GM19238 (cell line): Measurements from ENCODE around the gene CRTAC1.
A peak's percentile ranks its signal among the peaks of the same experiment; 100 is the strongest.

ENCODE experiments used
- DNase-seq: peaks from one replicate; pipeline ENCODE4 v3.0.0; 2011; ENCODE audit warnings: low spot score; ENCODE audit not compliant: insufficient read length

The CRTAC1 gene

DNA sequence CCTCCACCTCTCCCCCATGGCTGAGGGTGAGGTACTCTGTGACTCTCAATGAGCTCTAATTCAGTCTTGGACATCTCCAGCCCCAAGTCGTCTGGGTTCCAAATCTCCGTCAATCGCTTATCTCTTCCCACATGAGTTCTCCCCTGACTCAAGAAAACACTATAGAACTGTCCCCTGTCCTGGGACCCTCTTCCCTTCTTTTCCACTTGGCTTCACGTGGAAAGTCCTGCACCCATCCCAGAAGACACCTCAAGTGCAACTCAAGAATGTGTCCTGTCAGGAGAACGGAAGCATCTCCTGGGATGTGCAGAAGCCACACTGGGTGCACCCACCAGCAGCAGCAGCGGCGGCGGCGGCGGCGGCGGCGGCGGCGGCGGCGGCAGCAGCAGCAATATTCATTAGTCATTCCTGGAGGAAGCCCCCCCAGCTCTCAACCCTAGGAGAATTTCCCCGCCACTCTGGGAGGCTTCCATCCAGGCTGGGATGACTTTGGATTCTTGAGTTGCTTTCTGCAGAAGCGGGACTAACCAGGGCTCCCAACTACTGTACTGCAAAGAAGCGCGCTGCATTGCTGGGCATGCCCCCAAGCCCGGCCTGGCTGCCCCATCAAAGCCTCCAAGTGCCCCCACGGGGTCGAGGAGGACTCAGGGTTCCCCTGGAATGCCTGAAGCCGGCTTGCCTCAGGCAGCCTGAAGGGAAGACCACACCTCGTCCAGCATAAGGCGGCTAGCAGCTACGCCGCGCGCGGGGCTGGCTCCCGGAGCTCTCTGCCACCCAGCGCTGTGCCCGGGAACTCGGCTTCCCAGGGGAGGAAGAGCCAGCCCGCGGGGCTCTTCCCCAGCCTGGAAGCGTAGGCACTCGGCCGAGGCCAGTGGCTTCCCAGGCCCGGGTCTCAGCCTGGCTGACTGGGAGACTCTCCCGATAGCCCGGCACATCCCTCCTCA, 1.0 kb downstream of the CRTAC1 start:
- no peak for DNase-seq

DNA sequence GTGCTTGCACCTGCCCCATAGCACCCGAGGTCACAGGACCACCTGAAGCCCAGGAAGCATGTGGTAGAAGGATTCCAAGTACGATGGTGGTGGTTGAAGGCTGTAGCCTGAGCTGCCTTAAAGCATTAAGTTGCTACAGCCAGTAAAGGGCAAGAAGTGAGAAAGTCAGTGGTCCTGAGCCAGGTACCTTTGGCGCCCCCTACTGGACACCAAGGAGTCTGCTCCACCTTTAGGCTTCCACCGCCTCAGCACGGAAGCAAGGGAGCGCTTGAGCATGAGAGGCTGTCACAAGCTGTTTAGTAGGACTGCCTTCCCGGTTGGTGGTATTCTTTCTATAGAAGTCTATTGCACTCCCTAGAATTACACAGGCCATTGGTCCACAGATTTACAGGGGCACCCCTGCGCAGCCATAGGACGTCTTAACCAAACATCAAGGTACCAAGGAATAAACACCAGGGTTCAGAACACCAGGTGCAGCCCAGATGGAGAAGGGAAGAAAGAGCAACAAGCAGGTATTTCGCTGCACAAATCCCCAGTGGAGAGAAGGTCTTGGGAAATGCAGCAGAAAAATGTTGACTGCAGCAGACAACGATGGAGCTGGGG, 2.2 kb downstream of the CRTAC1 start:
- peak; percentile 64 for DNase-seq

DNA sequence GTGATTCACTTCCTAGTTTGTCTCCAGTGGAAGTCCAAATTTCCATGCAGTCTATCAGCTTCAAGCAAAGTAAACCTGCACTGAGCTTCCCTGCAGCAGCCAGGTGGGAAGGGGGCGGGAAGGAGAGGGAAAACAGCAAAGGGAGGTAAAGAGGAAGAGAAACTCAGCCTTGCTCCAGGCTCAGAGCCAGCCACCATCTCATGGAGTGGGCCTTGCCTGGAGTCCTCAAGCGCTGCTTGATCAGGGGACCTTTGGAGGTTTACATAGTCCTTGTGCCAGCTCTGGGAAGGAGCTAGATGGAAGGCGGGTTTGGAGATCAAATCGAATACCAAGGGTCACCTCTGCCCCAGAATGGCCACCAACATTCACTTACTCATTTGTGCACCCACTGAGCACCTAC, 7.4 kb downstream of the CRTAC1 start:
- no peak for DNase-seq

DNA sequence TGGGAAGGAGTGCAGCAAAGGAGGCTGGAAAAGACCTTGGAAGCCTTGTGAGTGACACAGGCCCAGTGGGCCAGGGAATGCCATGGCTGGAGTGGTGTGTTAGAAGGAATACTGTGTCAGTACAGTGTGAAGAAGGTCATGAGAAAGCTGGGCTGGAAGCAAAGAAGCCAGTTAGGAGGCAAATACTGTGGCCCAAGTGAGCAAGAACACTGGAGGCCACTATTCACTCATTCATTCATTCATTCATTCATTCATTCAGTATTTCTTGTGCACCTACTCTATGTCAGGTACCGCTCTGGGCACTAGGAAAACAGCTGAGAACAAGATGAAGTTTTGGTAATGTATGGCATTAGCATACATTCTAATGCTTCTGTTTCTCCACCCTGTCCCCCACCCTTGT, 9.6 kb downstream of the CRTAC1 start:
- DNase-seq, result no peak

DNA sequence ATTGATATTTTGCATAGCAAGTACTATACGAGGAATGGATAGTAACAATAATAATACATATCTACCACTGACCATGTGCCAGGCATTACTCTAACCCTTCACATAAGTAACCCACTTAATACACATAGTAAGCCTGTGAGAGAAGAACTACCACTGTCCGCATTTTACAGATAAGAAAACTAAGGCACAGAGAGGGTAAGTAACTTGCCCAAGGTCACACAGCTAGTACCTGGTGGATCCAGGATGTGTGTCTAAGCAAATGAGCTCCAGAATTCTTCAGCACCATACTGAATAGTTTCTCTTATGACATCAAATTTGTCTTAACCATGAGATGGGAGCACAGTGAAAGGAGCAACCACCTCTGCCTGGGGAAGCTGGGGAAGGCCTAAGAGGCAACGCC, 10.2 kb downstream of the CRTAC1 start:
- DNase-seq, result no peak

DNA sequence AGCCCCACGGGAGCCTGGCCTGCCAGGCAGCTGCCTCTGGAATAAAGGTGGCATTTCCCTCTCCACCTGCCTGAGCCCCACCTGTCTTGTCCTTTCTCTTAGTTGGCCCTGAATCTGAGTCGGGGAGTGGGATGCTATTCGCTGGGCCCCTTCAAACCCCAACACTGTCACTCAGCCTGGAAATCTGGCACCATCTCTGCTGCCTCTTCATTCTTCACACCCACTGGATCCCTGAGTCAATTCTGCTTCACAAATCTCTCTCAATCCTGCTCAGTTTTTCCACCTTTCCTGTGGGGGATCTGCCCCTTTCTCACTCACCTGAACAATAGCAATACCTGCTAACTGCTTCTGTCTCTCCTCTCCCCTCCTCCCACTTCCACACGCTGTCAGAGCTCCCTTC, 10.6 kb downstream of the CRTAC1 start:
- no peak for DNase-seq

DNA sequence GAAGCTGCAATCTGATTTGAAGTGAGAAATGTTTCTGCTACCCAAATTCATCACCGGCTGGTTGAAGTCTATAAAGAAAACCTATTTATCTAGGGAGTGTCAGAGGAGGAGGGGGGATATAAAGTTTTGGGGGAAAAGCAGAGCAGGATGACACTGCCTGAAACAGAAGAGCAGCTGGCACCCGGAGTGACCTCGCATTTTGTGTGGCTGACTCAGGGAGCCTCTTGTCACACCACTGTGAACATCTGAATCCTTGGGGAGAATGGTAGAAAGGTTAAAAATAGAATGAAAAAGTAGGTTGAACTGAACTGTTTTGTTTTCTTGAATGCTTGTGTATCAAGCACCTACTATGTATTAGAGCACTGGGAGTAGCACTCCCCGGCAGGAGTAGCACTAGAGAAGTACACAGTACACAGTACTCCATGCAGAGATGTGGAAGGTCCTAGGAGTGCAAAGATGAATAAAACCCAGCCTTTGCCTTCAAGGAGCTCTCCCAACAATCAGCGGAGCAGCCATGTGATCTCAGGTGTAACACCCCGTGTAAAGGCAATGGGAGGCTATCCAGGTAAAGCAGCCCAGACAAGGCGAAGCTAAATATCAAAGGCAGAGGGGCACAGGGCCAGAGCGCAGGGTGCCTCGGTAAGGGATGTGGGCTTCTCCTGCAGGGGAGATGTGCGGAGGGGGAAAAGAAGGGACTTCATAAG, 13.5 kb downstream of the CRTAC1 start:
- no peak for DNase-seq

DNA sequence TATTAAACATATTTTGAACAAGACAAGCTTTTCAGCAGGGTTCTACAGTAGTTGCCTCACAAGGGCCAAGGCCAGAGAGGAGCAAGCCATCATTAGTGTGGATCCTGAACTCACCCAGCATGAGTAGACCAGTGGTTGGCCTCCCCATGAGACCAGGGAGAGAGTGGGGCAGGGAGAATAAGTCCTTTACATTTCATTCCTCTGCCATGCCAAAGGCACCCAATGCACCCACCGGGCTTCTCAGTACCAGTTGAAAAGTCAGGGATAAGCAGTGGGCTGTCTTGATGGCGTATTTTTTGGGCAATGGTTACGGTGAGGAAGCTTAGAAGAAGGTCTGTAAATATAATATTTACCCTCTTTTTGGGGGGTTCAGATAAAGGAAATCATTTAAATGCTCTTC, 16.6 kb downstream of the CRTAC1 start:
- DNase-seq, result no peak

DNA sequence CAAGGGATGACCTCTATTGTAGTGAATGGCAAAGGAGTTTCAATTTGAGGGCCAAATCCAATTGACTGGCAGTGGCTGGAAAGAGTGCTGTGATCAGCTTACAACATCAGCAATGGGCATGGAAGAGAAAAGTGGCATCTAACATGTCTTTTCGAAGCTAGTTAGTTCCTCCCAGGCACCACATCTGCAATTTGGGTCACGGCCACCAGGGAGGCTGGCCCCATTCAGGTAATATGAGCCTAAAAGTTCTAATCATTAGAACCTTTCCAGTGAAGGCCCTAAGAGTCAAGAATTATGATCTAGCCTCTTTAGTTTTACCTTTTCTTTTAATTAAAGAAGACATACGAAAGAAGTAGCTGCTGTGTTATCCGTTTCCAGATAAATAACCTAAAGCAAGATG, 17.3 kb downstream of the CRTAC1 start:
- no peak for DNase-seq

DNA sequence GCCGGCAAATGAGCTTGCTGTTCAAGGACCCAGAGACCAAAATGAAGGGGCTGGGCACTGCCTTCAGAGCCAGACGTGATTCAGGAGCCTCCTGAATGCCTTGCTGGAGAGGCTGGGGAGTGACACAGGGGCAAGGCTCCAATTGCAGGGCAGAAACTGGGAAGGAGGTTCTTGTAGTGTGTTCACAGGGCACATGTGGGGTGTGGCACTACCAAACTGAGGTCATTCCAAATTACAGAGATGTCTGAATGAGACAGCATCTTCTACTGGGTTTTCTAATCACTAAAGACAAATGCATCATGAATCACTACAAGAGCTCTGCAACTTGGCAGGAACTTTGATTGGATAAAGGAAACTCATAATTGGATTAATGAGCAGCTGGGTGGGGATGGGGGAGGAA, 17.8 kb downstream of the CRTAC1 start:
- no peak for DNase-seq

DNA sequence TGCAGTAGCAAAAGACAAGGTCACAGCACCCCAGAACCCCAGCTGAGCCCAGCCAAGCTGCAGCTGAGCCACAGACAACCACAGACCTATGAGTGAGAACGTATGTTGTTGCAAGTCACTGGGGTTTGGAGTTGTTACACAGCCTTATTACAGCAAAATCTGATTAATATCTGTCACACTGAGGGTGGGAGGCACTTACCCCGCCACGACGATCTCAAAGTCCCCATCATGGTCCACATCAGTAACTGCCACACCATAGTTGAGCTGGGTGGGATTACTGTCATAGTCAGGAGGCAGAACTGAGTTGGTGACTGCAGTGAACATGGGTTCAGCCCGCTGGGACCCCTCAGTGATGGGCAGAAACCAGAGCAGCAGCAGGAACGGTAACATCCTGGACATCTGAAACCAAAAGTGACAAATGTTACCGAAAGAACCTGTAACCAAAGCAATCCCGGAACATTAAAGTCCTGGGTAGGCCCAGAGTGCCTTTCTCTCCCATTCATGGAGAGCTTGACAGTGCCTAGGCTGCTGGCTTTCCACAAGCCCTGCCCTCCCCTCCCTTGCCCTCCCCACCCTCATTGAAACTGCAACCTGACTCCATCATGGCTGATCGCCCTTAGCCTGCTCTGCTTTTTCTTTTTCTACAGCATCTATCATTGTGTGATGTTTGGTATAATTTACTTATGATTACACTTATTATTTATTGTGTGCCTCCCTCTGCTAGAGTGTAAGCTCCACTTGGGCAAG, 19.3 kb downstream of the CRTAC1 start:
- no peak for DNase-seq

DNA sequence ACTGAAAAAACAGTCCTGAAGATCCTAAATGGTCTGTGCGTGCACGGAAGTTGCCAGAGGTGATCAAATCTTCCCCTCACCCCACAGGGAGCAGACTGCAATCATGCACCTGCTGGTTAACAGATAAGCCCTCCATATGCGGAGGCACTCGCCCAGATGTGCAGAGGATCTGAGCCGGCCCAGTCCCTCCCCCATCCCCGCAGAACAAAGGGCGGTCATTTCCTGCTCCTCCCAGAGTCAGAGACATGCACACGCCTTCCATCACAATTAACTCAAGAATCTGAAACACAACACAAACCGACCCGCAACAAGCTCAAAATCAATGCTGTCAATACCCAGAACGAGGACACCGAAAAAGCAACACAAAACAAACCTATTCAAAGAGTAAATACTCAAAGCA, 24.2 kb downstream of the CRTAC1 start:
- DNase-seq, result no peak

DNA sequence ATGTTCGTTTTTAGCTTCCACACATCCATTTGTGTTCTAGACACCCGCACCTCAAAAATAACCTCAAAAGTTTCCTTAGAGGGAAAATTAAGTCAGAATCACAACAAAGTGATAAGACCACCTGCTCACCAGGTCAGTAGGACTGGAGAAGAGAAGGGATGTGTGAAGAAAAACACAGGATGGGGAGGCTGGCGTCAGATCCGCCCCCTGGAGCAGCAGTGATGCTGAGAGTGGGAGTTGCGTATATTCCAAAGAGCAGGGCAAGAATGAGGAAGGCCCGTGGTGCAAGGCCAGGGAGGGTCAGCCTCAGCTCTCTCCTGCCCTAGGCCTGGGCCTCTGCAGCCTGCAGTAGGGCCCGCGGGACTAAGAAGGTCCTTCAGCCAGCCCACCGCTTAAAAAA, 28.7 kb downstream of the CRTAC1 start:
- no peak for DNase-seq

DNA sequence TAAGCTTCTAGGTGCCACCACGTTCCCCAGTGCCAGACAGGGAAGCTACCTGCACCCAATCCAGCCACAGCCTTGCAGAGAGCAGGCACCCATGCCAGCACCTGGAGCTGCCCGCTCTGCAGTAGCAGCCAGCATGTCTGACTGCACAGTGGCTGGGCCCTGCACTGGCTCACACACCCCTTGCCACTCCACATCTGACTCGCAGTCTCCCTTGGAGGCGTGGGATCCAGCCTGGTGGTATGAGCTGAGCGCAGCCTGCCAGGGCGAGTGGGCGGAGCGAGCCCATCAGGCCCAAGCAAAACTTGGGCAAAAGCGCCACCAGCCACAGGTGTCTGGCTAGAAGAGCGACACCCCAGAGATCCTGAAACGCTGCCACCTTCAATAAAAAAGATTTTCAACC, 30.1 kb downstream of the CRTAC1 start:
- no peak for DNase-seq

DNA sequence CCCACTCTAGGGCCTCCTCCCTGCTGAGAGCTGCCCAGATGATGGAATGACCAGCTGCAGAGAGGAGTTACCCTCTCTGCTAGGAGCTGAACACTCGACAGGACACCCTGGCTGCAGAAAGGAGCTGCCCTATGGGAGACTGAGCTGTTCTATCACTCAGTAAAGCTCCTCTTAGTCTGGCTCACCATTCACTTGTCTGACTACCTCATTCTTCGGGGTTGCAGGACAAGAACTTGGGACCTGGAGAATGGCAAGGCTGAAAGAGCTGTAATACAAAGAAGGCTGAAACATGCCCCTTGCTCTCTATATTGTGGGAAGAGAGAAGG, 30.5 kb downstream of the CRTAC1 start:
- no peak for DNase-seq

DNA sequence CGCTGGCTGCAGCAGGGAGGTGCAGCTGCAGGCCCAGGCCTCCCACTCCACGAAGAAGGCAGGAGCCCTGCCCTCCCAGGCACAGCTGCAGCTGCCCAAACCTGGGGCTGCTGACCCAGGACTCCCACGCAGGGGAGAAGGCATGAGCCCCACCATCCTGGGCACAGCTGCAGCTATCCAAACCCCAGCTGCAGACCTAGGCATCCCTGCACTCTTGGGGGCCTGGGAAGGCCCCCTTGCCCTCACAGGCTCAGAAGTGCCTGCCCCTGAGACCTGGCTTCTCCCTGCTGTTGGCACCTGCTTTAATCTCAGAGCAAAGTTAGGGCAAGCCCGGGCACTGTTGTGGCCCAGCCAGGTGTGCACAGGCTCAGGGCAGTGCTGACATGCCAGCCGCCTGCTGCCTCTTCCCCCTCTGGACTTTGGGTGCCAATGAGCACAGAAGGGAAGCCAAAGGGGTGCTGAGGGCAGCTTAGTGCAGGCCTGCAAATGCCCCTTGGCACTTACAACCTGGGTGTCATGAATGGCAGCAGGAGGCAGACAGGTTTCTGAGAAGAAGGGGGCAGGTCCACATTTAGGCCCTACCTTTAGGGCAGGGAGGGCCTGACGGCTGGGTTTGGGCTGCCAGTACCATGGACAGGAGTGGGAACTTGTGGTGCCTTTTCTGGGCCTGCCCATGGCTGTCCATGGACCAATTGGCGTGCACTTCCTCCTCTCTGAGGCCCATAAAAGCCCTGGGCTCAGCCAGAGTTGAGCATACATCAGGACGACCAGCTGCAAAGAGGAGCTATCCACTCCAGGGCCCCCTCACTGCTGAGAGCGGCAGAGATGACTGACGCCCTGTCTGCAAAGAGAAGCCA, 31.1 kb downstream of the CRTAC1 start:
- DNase-seq, result no peak

DNA sequence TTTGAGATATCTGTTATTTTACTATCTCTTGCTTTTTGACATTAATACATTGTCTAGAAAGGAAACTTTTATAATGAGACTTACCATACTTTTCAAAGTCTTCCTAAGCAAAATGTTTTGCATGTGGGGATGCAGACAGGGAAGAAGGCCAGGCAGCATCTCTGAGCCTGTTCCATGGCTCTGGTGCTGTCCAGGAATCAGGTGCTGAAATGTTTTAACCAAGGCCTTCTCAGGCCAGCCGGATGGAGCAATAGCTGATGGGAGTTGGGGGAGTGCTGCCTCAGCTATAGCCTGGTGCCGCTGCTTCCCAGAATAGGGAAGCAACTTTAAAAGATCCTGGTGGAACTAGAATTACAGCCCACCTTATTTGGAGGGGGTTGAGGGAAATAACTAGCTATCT, 38.5 kb downstream of the CRTAC1 start:
- DNase-seq, result no peak

DNA sequence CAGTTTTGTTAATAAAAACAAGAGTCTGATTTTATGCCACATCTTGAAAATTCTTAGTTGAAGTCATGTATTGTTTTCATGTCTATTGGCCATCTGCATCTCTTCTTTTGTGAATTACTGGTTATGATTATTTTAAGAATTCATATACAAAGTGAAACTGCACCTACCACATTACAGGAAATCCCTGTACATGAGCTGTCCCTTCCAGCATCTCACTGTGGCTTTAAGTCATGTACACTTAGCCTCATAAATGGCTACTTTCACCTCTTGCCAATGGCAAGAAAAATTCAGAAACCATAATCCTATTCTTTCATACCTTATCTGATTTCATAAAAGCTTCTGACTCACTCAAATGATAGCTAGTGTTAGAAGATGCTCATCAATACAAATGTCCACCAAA, 48.6 kb downstream of the CRTAC1 start:
- no peak for DNase-seq

DNA sequence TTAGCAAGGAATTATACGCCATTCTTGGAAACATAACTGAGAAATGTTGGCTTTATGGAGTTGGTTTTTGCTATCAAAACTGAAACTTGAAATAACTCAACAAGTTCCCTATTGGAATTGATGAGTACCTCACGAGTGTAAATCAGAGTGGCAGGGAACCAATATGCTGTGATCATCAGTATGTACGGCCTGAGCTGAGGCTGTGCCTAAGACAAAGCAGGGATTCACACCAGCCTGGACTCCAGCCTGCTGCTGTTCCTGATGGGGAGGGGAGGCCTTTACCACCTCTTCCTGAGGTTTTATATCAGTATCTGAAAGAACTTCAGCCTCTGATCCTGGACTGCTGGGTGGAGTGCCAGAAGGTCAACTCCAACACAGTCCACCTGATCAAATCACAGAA, 52.7 kb downstream of the CRTAC1 start:
- no peak for DNase-seq

DNA sequence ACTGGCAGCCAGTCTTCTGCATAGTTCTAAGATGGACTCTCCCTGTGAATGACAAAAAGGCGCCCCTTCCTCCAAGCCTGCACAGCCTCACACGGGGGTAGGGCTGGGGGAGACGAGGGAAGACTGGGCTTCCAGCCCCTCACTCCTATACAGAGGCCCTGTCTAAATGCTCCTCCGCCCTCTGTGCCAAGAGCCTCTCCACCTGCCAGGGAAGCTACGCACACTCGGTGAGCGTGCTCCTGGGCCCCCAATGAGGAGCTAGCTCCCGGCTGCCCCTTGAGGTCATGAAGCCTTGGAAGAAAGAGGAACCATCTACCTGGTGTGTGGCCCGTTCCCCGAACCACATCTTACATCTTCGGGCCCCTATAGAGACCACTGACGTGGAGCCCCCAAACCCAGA, 54.8 kb downstream of the CRTAC1 start:
- DNase-seq, result no peak
